Measurements from ENCODE around the gene CCT7.

DNA sequence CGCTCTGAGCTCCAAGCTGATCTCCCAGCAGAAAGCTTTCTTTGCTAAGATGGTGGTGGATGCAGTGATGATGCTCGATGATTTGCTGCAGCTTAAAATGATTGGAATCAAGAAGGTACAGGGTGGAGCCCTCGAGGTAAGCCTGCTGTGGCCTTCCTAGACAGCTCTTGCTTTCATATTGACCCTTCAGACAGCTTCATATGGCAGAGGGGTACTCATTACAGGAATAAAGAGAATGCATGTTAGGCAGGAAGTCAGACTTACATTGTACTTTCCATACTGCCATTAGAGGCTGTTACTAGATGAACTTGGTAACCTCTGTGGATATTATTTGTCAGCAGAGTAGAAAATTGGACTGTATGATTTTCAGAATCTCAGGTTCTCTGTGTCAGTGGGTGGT is 10.5 kb downstream of the CCT7 start:
- no peak for TF ChIP-seq EZH2 (IDR thresholded peaks at IDR 0.05; ENCODE audit: borderline replicate concordance, insufficient read depth, low read length, poor library complexity, severe bottlenecking)
- no peak for TF ChIP-seq EP300 (conservative IDR thresholded peaks at IDR 0.05; ENCODE audit: poor library complexity, severe bottlenecking)

Data from neural cell (in vitro differentiated cells).